SK-N-SH treated with all-trans-retinoic acid at 6 μM for 48 hours (cell line): Measurements from ENCODE around the gene ARHGEF4.

Source experiments
- ARNTL ChIP-seq: fragments of 450-650 bp; formaldehyde crosslinking; IDR thresholded peaks from 2 replicates; pipeline ENCODE4 v1.5.0; 2020; ENCODE audit warnings: low read depth, mild to moderate bottlenecking, moderate library complexity, borderline replicate concordance
- ESRRG ChIP-seq: fragments of 250-450 bp; sonication (Bioruptor Pico); IDR thresholded peaks from 2 replicates; pipeline ENCODE4 v1.6.1; 2021; ENCODE audit warnings: mild to moderate bottlenecking
- ISL1 ChIP-seq: fragments of 250-450 bp; sonication (Bioruptor Pico); IDR thresholded peaks from 2 replicates; pipeline ENCODE4 v2.1.2; 2022; ENCODE audit warnings: mild to moderate bottlenecking, moderate library complexity
- PPARA ChIP-seq: fragments of 250-450 bp; sonication (Bioruptor Pico); IDR thresholded peaks from 2 replicates; pipeline ENCODE4 v1.5.0; 2020; ENCODE audit warnings: mild to moderate bottlenecking, borderline replicate concordance
- SNAI2 ChIP-seq: fragments of 250-450 bp; sonication (Bioruptor Pico); IDR thresholded peaks from 2 replicates; pipeline ENCODE4 v1.5.0; 2020; ENCODE audit warnings: mild to moderate bottlenecking, moderate library complexity
- ZC3H10 ChIP-seq: fragments of 250-450 bp; sonication (Bioruptor Pico); IDR thresholded peaks from 2 replicates; pipeline ENCODE4 v1.5.1; 2021; ENCODE audit warnings: mild to moderate bottlenecking, moderate library complexity
- ZFP3 ChIP-seq: fragments of 250-450 bp; sonication (Bioruptor Pico); IDR thresholded peaks from 2 replicates; pipeline ENCODE4 v1.5.0; 2020; ENCODE audit warnings: mild to moderate bottlenecking, moderate library complexity
- ZFP30 ChIP-seq: fragments of 450-650 bp; formaldehyde crosslinking; IDR thresholded peaks from 2 replicates; pipeline ENCODE4 v1.5.0; 2022; ENCODE audit warnings: mild to moderate bottlenecking, moderate library complexity
- TF ChIP-seq, protein P1 (sequence below): fragments of 250-450 bp; sonication (Bioruptor Pico); IDR thresholded peaks from 2 replicates; pipeline ENCODE4 v1.5.0; 2020; ENCODE audit warnings: mild to moderate bottlenecking, moderate library complexity
- TF ChIP-seq, protein P2 (sequence below): fragments of 250-450 bp; sonication (Bioruptor Pico); IDR thresholded peaks from 2 replicates; pipeline ENCODE4 v1.5.1; 2020; ENCODE audit warnings: low read depth, mild to moderate bottlenecking, moderate library complexity
- TF ChIP-seq, protein P3 (sequence below): fragments of 250-450 bp; sonication (Bioruptor Pico); IDR thresholded peaks from 2 replicates; pipeline ENCODE4 v1.8.0; 2020; ENCODE audit warnings: mild to moderate bottlenecking, moderate library complexity, borderline replicate concordance

DNA sequence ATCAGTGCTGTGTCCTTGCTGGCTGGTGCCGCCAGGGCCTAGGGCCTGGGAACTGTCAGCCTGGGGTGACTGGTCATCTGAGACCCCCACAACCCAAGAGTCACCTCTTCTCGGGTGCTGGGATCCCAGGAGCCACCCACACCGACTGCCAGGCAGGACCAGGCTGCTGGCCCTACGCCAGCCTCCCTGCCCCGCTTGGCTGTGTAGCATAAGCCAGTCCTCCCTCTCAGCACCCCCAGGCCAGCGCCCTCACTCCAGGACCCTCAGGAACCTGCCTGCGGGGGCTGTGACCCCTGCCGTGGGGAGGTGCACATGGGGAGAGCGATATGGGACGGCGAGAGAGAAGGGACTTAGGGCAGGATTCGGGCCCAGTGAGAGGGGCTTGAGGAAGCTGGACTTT is 9.5 kb downstream of the ARHGEF4 start:
- TF ChIP-seq, protein P1, sequence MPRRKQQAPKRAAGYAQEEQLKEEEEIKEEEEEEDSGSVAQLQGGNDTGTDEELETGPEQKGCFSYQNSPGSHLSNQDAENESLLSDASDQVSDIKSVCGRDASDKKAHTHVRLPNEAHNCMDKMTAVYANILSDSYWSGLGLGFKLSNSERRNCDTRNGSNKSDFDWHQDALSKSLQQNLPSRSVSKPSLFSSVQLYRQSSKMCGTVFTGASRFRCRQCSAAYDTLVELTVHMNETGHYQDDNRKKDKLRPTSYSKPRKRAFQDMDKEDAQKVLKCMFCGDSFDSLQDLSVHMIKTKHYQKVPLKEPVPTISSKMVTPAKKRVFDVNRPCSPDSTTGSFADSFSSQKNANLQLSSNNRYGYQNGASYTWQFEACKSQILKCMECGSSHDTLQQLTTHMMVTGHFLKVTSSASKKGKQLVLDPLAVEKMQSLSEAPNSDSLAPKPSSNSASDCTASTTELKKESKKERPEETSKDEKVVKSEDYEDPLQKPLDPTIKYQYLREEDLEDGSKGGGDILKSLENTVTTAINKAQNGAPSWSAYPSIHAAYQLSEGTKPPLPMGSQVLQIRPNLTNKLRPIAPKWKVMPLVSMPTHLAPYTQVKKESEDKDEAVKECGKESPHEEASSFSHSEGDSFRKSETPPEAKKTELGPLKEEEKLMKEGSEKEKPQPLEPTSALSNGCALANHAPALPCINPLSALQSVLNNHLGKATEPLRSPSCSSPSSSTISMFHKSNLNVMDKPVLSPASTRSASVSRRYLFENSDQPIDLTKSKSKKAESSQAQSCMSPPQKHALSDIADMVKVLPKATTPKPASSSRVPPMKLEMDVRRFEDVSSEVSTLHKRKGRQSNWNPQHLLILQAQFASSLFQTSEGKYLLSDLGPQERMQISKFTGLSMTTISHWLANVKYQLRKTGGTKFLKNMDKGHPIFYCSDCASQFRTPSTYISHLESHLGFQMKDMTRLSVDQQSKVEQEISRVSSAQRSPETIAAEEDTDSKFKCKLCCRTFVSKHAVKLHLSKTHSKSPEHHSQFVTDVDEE (CRISPR knock-in tag) = no peak
- TF ChIP-seq ZFP30 (CRISPR knock-in tag) (no peak), SNAI2 (CRISPR knock-in tag) (no peak), ESRRG (CRISPR knock-in tag) (no peak), ZFP3 (CRISPR knock-in tag) (no peak), ZC3H10 (CRISPR knock-in tag) (no peak), ISL1 (CRISPR knock-in tag) (no peak), ARNTL (CRISPR knock-in tag) (no peak), PPARA (CRISPR knock-in tag) (no peak)
- TF ChIP-seq, protein P2, sequence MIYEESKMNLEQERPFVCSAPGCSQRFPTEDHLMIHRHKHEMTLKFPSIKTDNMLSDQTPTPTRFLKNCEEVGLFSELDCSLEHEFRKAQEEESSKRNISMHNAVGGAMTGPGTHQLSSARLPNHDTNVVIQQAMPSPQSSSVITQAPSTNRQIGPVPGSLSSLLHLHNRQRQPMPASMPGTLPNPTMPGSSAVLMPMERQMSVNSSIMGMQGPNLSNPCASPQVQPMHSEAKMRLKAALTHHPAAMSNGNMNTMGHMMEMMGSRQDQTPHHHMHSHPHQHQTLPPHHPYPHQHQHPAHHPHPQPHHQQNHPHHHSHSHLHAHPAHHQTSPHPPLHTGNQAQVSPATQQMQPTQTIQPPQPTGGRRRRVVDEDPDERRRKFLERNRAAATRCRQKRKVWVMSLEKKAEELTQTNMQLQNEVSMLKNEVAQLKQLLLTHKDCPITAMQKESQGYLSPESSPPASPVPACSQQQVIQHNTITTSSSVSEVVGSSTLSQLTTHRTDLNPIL (CRISPR knock-in tag) = no peak
- TF ChIP-seq, protein P3, sequence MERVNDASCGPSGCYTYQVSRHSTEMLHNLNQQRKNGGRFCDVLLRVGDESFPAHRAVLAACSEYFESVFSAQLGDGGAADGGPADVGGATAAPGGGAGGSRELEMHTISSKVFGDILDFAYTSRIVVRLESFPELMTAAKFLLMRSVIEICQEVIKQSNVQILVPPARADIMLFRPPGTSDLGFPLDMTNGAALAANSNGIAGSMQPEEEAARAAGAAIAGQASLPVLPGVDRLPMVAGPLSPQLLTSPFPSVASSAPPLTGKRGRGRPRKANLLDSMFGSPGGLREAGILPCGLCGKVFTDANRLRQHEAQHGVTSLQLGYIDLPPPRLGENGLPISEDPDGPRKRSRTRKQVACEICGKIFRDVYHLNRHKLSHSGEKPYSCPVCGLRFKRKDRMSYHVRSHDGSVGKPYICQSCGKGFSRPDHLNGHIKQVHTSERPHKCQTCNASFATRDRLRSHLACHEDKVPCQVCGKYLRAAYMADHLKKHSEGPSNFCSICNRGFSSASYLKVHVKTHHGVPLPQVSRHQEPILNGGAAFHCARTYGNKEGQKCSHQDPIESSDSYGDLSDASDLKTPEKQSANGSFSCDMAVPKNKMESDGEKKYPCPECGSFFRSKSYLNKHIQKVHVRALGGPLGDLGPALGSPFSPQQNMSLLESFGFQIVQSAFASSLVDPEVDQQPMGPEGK (CRISPR knock-in tag) = no peak
